ENCODE measurements around the gene RTP1. TPM values are rescaled to one million over a fixed set of nuclear protein-coding genes. Genes with fewer than 3 reads are reported as not detected.

RTP1 gene
- total RNA-seq, 2 donors from 2014 or later: 0.88 TPM; not detected in 1

DNA sequence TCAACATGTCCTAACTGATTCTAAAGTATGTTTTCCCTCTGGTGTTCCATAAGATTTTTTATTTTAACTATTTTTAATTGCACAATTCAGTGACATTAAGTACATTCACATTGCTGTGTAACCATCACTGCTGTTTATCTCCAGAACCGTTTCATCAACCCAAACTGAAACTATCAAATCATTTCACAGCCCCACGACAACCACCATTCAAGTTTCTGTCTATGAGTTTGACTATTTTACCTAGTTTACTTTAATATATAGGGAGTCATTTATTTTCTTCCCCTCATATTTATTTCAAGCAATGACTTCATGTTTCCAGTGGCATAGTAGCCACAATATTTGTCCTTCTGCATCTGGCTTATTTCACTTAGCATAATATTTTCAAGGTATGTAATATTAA is 8.4 kb downstream of the RTP1 start:
- no CpG with 5 or more reads among the region's 2 CpGs for WGBS, 2 experiments (ENCODE audit: insufficient coverage in 1 of 2, insufficient read length in 1 of 2)
- H3K4me3 Mint-ChIP-seq: no peak overlapping the region
- H3K4me3 ChIP-seq (ENCODE audit: low read length): peak overlapping the region; percentile 64

GRCh38 chr3:187207062-187207461 is 9.8 kb downstream of the RTP1 start:
- H3K36me3 Mint-ChIP-seq (ENCODE audit: low read depth): peaks cover 2% of the 10 kb centered on the region
- peaks cover 2% of the 10 kb centered on the region for H3K27me3 Mint-ChIP-seq (ENCODE audit: insufficient read depth)
- peaks cover 9% of the 10 kb centered on the region for H3K4me1 ChIP-seq (ENCODE audit: control insufficient read depth, insufficient read depth, low read length)
- TF ChIP-seq CTCF (conservative IDR thresholded peaks at IDR 0.05): no peak
- no peaks in the 10 kb centered on the region for H3K36me3 ChIP-seq (ENCODE audit: control insufficient read depth, insufficient read depth, low read length)
- H3K27ac Mint-ChIP-seq: no peak overlapping the region
- H3K4me3 Mint-ChIP-seq: no peak overlapping the region
- no peak overlapping the region for H3K9ac ChIP-seq (ENCODE audit: extremely low read depth, low read length, poor library complexity, severe bottlenecking)
- WGBS, 2 experiments (ENCODE audit: insufficient coverage in 1 of 2, insufficient read length in 1 of 2): 86 to 92% methylated on average over 2 of the region's 2 CpGs
- no peak for DNase-seq
- peak overlapping the region; percentile 64 for H3K4me3 ChIP-seq (ENCODE audit: low read length)
- peaks cover 31% of the 10 kb centered on the region for H3K9me3 Mint-ChIP-seq
- H3K4me1 Mint-ChIP-seq: peaks cover 20% of the 10 kb centered on the region
- H3K27ac ChIP-seq (ENCODE audit: low read depth, low read length): no peak overlapping the region
- H3K27me3 ChIP-seq (ENCODE audit: control insufficient read depth, insufficient read depth, low read length, poor library complexity, severe bottlenecking): no peaks in the 10 kb centered on the region
- peaks cover 45% of the 10 kb centered on the region for H3K9me3 ChIP-seq (ENCODE audit: control insufficient read depth, low read length)

More for the DNA sequence above, 8.4 kb downstream of the RTP1 start:
- Histone ChIP-seq H3K27me3 (ENCODE audit: control insufficient read depth, insufficient read depth, low read length, poor library complexity, severe bottlenecking) (no peaks in the 10 kb centered on the region), H3K27ac (ENCODE audit: low read depth, low read length) (no peak overlapping the region), H3K9me3 (ENCODE audit: control insufficient read depth, low read length) (peaks cover 45% of the 10 kb centered on the region), H3K9ac (ENCODE audit: extremely low read depth, low read length, poor library complexity, severe bottlenecking) (no peak overlapping the region), H3K4me1 (ENCODE audit: control insufficient read depth, insufficient read depth, low read length) (peaks cover 6% of the 10 kb centered on the region), H3K36me3 (ENCODE audit: control insufficient read depth, insufficient read depth, low read length) (no peaks in the 10 kb centered on the region)
- Mint-ChIP-seq H3K4me1 (peaks cover 9% of the 10 kb centered on the region), H3K9me3 (peaks cover 31% of the 10 kb centered on the region), H3K36me3 (ENCODE audit: low read depth) (peaks cover 2% of the 10 kb centered on the region), H3K27me3 (ENCODE audit: insufficient read depth) (peaks cover 2% of the 10 kb centered on the region), H3K27ac (no peak overlapping the region)
- no peak for TF ChIP-seq CTCF (conservative IDR thresholded peaks at IDR 0.05)
- no peak for DNase-seq

DNA sequence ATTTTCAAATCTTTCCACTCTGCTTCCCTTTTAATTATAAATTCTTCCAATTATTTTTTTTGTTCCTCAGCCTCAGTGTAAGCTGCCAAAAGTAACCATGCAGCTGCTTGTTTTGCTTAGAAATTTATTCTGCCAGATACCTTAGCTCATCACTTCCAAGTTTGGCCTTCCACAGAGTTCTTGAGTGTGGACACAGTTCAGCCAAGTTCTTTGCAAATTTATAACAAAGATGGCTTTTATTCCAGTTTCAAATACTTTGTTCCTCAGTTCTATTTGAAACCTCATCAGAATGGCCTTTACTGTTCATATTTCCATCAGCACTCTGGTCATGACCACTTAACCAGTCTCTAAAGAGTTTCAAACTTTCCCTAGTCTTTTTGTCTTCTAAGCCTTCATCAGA is 10.3 kb downstream of the RTP1 start:
- Mint-ChIP-seq H3K27me3 (ENCODE audit: insufficient read depth) (peaks cover 2% of the 10 kb centered on the region), H3K4me1 (peaks cover 22% of the 10 kb centered on the region), H3K4me3 (no peak overlapping the region), H3K9me3 (peaks cover 31% of the 10 kb centered on the region), H3K27ac (no peak overlapping the region), H3K36me3 (ENCODE audit: low read depth) (peaks cover 2% of the 10 kb centered on the region)
- H3K27me3 ChIP-seq (ENCODE audit: control insufficient read depth, insufficient read depth, low read length, poor library complexity, severe bottlenecking): no peaks in the 10 kb centered on the region
- DNase-seq: no peak
- peaks cover 45% of the 10 kb centered on the region for H3K9me3 ChIP-seq (ENCODE audit: control insufficient read depth, low read length)
- no peak overlapping the region for H3K9ac ChIP-seq (ENCODE audit: extremely low read depth, low read length, poor library complexity, severe bottlenecking)
- H3K36me3 ChIP-seq (ENCODE audit: control insufficient read depth, insufficient read depth, low read length): no peaks in the 10 kb centered on the region
- no peak for TF ChIP-seq CTCF (conservative IDR thresholded peaks at IDR 0.05)
- peak overlapping the region; percentile 32 for H3K4me3 ChIP-seq (ENCODE audit: low read length)
- H3K27ac ChIP-seq (ENCODE audit: low read depth, low read length): no peak overlapping the region
- H3K4me1 ChIP-seq (ENCODE audit: control insufficient read depth, insufficient read depth, low read length): peaks cover 9% of the 10 kb centered on the region

All from endodermal cell (in vitro differentiated cells).